GM21381 (cell line): ENCODE data around the gene FGR.

Experiments
- ATAC-seq: cut with Tn5 transposase; IDR thresholded peaks from one replicate; pipeline ENCODE4 v1.9.1; 2021; ENCODE audit warnings: mild to moderate bottlenecking, moderate library complexity; ENCODE audit not compliant: unreplicated experiment

Gene FGR

DNA sequence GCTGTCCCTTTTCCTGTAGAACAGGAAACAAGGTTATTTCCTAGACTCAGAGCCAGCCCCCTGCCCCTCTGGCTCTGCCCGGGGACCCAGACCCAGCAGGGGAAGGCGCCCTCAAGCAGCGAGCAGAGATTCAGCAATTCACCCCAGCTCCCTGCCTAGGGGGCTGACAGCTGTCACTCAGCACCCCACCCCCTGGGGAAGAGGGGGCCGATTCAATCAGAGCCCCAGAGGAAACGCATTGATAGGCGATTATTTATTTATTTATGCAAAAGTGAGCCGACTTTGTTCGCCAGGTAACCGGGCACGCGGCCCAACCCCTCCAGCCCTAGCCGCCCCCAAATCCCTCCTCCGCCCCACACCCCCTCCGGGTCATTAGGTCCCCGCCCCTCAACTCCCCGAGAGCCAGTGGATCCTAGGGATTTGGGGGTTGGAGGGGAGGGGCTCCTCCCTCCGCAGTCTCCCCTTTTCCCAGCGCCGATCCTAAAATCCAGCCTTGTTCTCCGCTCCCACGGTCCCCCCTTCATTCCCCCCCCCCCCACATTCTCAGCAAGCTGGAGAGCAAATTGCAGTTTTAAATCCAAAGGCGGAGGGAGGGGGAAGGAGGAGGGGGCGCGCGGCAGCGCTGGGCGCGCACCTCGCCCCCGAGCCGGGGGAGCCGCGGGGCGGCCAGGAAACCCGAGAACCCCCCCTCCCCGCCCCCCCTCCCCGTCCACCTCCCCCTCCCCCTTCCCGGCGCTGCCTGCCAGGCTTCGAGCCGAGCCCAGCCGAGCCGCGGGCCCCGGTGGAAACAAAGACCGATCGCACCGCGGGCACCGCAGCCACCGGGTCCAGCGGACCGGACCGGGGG is 32.3 kb downstream of the FGR start:
- ATAC-seq, result no peak

GRCh38 chr1:27601771-27602461 is 33.1 kb downstream of the FGR start:
- no peak for ATAC-seq

DNA sequence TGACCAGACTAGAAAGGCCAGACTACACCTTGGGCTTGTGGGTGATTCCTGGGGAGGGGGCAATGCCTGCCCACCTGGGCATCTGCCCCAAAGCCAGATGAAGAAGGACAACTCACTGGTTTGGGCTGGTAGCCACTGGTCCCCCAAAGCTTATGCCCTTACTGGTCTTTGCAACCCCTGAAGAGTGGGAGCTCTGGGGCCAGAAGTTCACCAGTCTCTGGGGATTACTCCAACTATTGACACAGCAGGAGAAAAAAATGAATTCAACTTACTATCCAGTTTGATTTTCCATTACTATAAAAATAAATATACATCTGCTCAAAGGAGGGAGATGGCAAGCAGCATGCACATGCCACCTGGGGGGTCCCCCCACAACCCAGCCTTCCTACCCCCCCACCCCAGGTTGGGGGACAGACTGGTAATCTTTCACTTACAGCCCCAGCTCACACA is 33.6 kb downstream of the FGR start:
- ATAC-seq, result no peak

DNA sequence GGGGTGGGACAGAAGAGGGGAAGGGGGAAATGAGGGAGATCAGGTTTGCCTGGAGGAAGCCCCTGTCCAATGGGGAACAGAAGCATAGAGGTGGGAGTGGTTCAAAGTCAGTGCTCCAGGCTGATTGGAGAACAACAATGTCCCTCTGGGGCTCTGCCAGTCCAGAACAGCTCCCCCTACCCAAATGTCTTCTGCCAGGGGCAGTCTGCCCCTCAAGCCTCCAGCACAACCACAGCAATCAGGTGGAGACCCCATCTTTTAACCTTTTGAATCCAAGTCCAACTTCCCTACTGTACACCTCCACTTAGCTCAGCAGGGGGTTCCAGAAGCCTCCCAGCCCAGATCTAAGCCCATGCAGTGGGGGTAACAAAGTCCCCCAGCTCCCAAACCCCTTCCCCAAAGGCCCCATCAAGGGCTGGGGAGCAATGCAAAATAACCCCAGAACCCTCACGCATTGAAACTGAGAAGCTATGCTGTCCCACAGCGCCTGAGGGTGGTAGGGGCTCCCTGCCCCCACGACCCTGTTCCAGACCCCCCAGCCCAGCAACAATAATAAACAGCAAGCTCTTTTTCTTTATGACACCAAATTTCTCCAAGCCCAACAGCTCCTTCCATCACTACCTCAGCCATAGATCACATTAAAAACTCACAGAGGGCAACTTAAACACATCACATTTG is 34.3 kb downstream of the FGR start:
- ATAC-seq, result no peak

- no peak for ATAC-seq
Measured at GRCh38 chr1:27599605-27600497, 35.1 kb downstream of the FGR start.

GRCh38 chr1:27598902-27599528 is 36.0 kb downstream of the FGR start:
- ATAC-seq, result no peak

DNA sequence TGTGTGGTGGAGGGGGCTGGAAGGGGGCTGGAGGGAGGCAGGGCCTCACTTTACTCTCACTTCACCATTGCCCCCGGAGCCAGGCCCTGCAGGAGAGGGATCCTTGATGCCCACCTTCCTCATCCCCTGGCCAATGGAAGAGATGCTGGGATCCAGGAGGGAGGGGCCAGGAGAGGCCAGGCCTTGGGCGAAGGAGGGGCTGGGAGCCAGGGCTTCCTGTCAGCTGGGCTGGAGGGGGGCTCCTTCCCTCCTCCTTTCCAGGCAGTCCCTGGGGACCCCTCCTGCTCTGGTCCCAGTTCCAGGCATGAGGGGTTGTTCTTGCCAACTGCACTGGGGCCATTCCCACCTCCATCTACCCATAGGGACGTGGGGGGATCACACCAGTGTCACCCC is 36.7 kb downstream of the FGR start:
- no peak for ATAC-seq

GRCh38 chr1:27597516-27598294 is 37.3 kb downstream of the FGR start:
- ATAC-seq, result no peak

DNA sequence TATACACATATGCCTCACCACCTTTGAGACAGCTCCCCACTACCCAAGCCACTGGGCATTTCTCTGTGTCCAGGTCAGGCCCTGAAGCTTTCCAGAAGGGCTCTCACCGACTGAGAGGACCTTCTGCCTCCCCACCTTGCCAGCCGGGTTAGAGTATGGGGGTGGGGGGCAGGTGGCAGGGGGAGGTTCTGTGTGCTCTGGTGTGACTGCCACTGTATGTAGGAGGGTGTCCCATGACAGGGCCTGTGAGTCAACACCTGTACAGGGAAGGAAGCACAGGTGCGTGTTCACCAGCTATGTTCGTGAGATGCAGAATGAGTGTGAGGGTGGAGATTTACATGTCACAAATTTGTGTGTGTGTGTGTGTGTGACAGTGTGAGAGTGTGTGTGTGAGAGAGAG is 38.0 kb downstream of the FGR start:
- no peak for ATAC-seq

- no peak for ATAC-seq
Measured at GRCh38 chr1:27596261-27596660, 38.7 kb downstream of the FGR start.

DNA sequence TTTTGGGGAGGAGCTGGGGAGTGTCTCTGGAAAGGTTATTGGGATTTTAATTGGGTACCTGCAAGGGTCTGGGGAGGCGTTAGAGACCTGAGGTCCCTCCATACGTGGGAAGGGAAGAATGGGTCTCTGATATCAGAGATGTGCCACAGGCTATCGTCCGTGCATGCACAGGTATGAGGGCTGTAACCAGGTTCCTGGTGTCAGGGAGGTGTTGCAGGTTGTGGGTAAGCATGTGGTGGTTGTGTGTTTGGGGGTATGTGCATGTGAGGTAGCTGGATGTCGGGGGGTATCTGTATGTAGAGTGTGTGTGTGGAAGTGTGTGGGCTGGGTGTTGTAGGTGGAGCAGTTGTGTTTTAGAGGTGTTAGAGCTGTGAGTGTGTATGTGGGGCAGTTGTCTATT is 39.4 kb downstream of the FGR start:
- ATAC-seq, result no peak

DNA sequence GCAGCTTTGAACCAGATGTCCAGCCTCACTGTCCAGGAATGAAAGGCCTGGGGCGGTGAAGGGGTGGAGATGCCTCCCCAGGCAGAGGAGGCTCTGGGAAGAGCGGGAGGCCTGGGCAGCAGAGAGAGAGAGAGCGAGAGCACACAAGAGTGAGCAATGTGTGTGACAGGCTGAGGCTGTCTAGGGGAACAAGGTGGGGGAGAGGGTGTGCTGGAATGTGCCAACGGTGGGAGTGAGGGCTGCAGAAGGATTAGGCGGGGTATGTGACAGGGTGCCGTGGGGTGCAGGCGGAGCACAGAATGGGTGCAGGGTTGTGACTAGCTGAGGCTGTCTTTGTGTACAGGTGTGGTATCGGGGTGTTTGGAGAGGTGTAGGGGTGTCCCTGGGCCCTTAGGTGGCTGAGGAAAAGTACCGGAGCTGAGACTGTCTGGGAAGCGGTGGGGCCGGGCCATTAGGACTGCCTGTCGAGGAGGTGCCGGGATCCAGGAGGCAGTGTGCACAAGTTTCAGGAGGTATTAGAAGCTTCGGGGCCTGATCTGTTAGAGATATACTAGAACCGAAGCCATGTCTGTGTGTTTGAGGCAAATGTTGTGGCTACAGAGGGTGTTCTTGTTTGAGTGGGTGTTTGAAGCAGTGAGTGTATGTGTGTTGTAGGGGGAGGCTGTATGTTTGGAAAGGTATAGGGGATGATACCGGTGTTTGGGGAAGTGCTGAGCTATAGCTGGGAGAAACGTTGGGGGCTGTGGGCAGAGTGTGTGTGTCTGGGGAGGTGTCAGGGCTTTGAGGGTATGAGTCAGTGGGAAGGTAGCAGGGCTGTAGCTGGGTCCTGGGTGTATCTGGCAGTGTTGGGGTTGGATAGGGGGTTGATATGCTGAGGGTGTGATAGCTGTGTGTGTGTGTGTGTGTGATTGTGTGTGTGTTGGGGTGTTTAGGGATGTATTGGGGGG is 40.1 kb downstream of the FGR start:
- ATAC-seq, result no peak

DNA sequence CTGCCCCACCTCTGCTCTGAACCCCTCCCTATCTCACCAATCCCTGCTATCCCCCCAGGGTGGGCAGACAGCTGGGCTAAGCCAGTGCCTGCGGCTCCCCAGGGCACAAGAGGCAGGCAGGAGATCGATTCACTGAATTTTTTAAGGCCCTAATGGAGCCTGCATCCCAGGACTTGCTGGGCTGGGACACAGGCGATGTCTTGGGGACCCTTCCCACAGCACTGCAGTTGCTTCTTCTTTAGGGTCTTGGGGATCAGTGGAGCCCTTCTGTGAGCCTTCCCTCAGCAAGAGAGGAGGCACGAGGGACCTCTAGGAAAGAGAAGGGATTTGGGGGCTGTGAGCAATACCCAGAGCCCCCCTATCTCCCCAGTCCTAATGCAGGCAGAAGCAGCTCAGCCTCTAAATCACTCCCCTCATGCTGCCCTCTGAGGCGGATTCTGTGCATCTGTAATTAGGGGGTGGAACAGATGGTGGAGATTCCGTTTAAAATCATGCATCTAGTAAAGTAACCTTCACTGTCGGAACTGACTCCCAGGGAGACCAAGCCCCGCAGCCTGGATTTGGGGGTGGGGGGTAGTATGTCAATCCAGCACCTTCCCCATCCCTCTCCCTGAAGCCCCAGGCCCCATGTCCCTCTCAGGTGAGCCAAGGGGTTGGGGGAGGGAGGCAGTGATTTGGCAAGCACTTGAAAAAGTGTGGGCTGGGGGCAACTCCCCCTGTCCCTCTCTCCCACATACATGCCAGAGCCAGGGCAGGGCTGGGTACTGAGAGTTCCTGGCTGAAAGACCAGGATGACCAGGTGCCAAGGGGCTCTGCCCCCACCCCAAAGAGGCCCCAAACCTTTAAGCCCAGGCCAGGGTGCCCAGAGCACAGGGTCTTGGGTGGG is 41.1 kb downstream of the FGR start:
- no peak for ATAC-seq

DNA sequence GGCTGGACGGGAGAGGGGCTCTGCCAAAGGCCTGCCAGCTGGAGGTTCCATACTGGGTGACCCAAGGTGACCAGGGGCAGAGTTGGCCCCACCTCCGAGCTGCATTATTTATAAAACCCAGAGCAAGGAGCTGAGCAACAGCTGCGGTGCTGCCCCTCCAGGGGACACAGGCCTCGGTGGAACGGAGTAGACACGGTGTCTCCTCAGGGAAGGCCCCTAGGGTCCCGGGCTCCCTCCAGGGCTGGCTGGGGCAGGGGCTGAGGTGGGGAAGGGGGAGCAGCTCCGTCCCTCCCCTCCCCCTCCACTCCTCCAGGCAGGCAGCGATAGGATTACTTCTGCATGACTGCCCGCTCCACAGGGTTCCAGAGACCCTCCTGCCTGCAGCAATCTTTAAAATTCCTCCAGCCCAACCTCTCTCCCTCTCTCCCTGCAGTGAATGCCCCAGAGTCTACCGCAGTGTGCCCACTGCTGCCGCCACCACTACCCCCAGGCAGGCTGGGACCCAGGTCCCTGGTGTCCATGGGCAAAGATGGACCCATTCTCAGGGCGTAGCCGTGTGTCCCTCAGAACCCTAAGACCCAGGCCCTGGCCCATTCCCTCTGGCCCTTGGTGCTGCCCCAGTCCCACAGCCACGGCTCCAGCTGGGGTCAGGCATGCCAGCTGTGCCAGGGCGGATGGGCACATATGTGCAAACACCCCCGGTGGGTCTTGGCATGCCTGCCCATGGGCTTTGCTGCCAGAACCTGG is 41.9 kb downstream of the FGR start:
- no peak for ATAC-seq

GRCh38 chr1:27592232-27592930 is 42.6 kb downstream of the FGR start:
- ATAC-seq, result no peak

DNA sequence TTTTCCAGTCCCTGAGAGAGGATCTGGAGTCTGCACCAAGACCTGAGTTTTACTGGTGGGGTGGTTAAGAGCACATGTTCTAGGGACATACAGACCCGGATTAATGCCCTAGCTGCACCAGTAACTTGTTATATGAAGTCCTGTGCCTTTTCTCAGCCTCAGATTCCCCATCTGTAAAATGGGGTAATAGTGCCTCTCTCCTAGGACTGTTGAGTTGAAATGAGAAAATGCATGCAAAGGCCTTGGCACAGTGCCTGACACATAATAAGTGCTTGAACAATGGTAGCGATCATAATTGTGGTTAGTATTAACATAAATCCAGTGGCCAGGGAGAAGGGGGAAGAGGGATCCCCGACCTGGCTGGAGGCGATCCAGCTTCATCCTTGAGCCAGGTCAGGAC is 43.4 kb downstream of the FGR start:
- ATAC-seq, result no peak
